Neural crest cell (in vitro differentiated cells): ENCODE data around the gene MRPL55. TPM values are rescaled to one million over a fixed set of nuclear protein-coding genes. Genes with fewer than 3 reads are reported as not detected.
A peak's percentile ranks its signal among the peaks of the same experiment; 100 is the strongest.

Experiments
- DNase-seq: peaks from one replicate; pipeline ENCODE4 v3.0.0; 2021; ENCODE audit warnings: low read depth, mixed read lengths, low spot score
- H3K27ac Mint-ChIP-seq: one replicate; pipeline ENCODE4 v1.8.0; 2021; ENCODE audit warnings: mild to moderate bottlenecking, mixed read lengths; ENCODE audit not compliant: unreplicated experiment
- H3K27me3 Mint-ChIP-seq: 2 replicates; pipeline ENCODE4 v1.8.0; 2021; ENCODE audit warnings: low read depth, mild to moderate bottlenecking, mixed read lengths
- H3K36me3 Mint-ChIP-seq: 2 replicates; pipeline ENCODE4 v1.8.0; 2021; ENCODE audit warnings: low read depth, mild to moderate bottlenecking, mixed read lengths
- H3K4me1 Mint-ChIP-seq: 2 replicates; pipeline ENCODE4 v1.8.0; 2021; ENCODE audit warnings: mixed read lengths
- H3K4me3 Mint-ChIP-seq: one replicate; pipeline ENCODE4 v1.8.0; 2021; ENCODE audit warnings: mild to moderate bottlenecking, mixed read lengths
- H3K9me3 Mint-ChIP-seq: 2 replicates; pipeline ENCODE4 v1.8.0; 2021; ENCODE audit warnings: mixed read lengths
- microRNA-seq: library from miRNA; unstranded; fragments of <30 nt; microRNA quantifications from one replicate; pipeline ENCODE4, GENCODE V29; 2020
- total RNA-seq: library from RNA; stranded (reverse); gene quantifications from 2 replicates; pipeline ENCODE4 v1.2.1, GENCODE V29; 2021
- TF ChIP-seq, protein P1 (sequence below): fragments of 200-600 bp; sonication (generic); conservative IDR thresholded peaks from 2 replicates; pipeline ENCODE4 v1.5.0; 2021; ENCODE audit warnings: antibody characterized with exemption, mild to moderate bottlenecking

Gene MRPL55
- total RNA-seq, 1 donor from 2014 or later: 67.3 TPM

DNA sequence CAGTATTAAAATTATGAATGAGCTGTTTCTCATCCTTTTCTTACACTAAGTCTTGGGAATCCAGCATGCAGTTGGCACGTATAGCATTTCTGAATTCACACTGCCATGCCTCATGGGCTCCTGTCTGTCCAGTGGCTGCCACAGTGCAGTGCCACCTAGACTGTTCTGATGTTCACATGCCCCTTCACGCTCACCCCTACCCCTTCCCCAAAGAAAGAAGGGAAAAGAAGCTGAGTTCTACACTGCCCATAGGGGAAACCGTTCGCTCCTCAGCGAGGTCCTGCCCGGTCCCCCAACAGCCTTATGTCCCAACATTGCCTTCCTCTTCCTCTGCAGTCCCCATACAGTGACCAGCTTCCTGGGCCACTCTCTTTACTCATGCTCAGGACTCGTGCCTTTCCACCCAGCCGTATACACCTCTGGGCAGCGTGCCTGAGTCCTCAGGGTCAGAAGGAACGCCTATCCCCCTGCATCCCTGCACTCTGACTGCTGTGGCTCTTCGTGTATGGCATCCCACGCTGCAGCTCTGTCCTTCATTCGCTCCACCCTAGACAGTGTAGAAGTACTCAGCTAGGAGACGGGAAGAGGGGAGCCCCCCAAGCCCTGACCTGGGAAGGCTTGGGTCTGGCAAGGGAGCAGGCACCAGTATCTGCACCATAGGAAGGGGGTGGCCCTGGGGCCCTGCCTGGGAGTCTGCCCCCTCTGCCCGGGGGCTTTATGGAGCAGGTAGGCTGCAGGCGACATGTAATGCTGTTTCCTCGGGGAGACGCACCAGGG, 50.7 kb downstream of the MRPL55 start:
- Mint-ChIP-seq H3K27me3 (peaks cover 84% of the 10 kb centered on the region), H3K27ac (no peak overlapping the region), H3K36me3 (no peaks in the 10 kb centered on the region), H3K4me3 (no peak overlapping the region), H3K4me1 (peaks cover 4% of the 10 kb centered on the region), H3K9me3 (no peaks in the 10 kb centered on the region)
- TF ChIP-seq, protein P1, sequence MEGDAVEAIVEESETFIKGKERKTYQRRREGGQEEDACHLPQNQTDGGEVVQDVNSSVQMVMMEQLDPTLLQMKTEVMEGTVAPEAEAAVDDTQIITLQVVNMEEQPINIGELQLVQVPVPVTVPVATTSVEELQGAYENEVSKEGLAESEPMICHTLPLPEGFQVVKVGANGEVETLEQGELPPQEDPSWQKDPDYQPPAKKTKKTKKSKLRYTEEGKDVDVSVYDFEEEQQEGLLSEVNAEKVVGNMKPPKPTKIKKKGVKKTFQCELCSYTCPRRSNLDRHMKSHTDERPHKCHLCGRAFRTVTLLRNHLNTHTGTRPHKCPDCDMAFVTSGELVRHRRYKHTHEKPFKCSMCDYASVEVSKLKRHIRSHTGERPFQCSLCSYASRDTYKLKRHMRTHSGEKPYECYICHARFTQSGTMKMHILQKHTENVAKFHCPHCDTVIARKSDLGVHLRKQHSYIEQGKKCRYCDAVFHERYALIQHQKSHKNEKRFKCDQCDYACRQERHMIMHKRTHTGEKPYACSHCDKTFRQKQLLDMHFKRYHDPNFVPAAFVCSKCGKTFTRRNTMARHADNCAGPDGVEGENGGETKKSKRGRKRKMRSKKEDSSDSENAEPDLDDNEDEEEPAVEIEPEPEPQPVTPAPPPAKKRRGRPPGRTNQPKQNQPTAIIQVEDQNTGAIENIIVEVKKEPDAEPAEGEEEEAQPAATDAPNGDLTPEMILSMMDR: no peak
- no peak for DNase-seq

Small RNA genes within 50 kb of the gene (microRNA-seq; reads per million reads assigned to microRNA genes)
- 7.1 reads per million, percentile 8 among the genes with 10 or more reads in this experiment for gene MIR3620

Other genes starting within 250 kb of the MRPL55 start
- 0.48 and 0.54 TPM in 2 replicates for gene WNT9A, start 161.4 kb downstream of the MRPL55 start, total RNA-seq
- gene WNT3A, start 102.3 kb downstream of the MRPL55 start, total RNA-seq: not detected in 2 replicates
- 237 and 240 TPM in 2 replicates for gene ARF1, start 26.6 kb downstream of the MRPL55 start, total RNA-seq
- 29.1 and 29.7 TPM in 2 replicates for gene C1orf35, start 6.0 kb downstream of the MRPL55 start, total RNA-seq
- gene GUK1, start 31.0 kb upstream of the MRPL55 start, total RNA-seq: 114 and 115 TPM in 2 replicates
- gene GJC2, start 40.6 kb upstream of the MRPL55 start, total RNA-seq: 0.65 and 0.68 TPM in 2 replicates
- gene IBA57, start 56.5 kb upstream of the MRPL55 start, total RNA-seq: 8.3 and 10.4 TPM in 2 replicates
- 40.1 and 46.5 TPM in 2 replicates for gene OBSCN, start 98.7 kb upstream of the MRPL55 start, total RNA-seq